Spleen (tissue), 11 donors: ENCODE data around the gene APP. TPM values are rescaled to one million over a fixed set of nuclear protein-coding genes. Genes with fewer than 3 reads are reported as not detected.

Source experiments
- DNase-seq: peaks from one replicate; pipeline ENCODE4 v3.0.0-alpha.2; 2020
- H3K27ac ChIP-seq, 8 donors: fragments of 200-600 bp; sonication (generic) in 7 of 8; 1 replicate in 4 of 8; 2 replicates in 4 of 8; pipeline versions ENCODE4 v1.5.0 to v1.8.0; 2016 to 2021; ENCODE audit warnings: inconsistent platforms in 4 of 8, mild to moderate bottlenecking in 4 of 8, moderate library complexity in 1 of 8
- H3K27me3 ChIP-seq, 7 donors: fragments of 200-600 bp; sonication (generic) in 6 of 7; replicated peaks in 1 of 7; 1 replicate in 4 of 7; 2 replicates in 3 of 7; pipeline versions ENCODE4 v1.5.0 to v1.8.0; 2016 to 2021; ENCODE audit warnings: inconsistent platforms in 3 of 7, mild to moderate bottlenecking in 1 of 7
- H3K36me3 ChIP-seq, 6 donors: fragments of 200-600 bp; sonication (generic) in 5 of 6; 1 replicate in 4 of 6; 2 replicates in 2 of 6; pipeline versions ENCODE4 v1.5.0 to v1.8.0; 2016 to 2021; ENCODE audit warnings: inconsistent platforms in 2 of 6
- H3K4me1 ChIP-seq, 6 donors: fragments of 200-600 bp; sonication (generic) in 5 of 6; 1 replicate in 3 of 6; 2 replicates in 3 of 6; pipeline versions ENCODE4 v1.5.0 to v1.8.0; 2016 to 2021; ENCODE audit warnings: inconsistent platforms in 3 of 6
- H3K4me3 ChIP-seq, 8 donors: fragments of 200-600 bp; sonication (generic) in 7 of 8; 1 replicate in 4 of 8; 2 replicates in 4 of 8; pipeline versions ENCODE4 v1.5.0 to v1.8.0; 2016 to 2021; ENCODE audit warnings: inconsistent platforms in 4 of 8, mild to moderate bottlenecking in 4 of 8, moderate library complexity in 2 of 8
- H3K9me3 ChIP-seq, 8 donors: fragments of 200-600 bp; sonication (generic) in 7 of 8; 1 replicate in 4 of 8; 2 replicates in 4 of 8; pipeline versions ENCODE4 v1.5.0 to v1.8.0; 2016 to 2021; ENCODE audit warnings: inconsistent platforms in 4 of 8
- CTCF ChIP-seq, 11 experiments: fragments of 200-600 bp in 7 of 11; fragments of 450-650 bp in 4 of 11; sonication (generic) in 4 of 11; IDR thresholded peaks in 8 of 11; conservative IDR thresholded peaks in 3 of 11; 1 replicate in 7 of 11; 2 replicates in 4 of 11; pipeline versions ENCODE4 v1.4.0 to v1.8.0; 2016 to 2021; ENCODE audit warnings: antibody characterized with exemption in 11 of 11, inconsistent platforms in 4 of 11, mild to moderate bottlenecking in 1 of 11
- POLR2A ChIP-seq, 3 donors: fragments of 450-650 bp; IDR thresholded peaks; one replicate each; pipeline ENCODE4 v1.5.1; 2017; ENCODE audit warnings: antibody characterized with exemption in 3 of 3, mild to moderate bottlenecking in 1 of 3
- POLR2AphosphoS5 ChIP-seq, 3 donors: sonication (generic); formaldehyde crosslinking; IDR thresholded peaks; one replicate each; pipeline ENCODE4 v1.5.1; 2017; ENCODE audit warnings: antibody characterized with exemption in 3 of 3
- WGBS, 5 donors: extraction: QIAGEN DNeasy Blood & Tissue Kit in 3 of 5; methylation state at CpG; one replicate each; pipeline versions ENCODE4 v1.1.5 to v1.1.7; 2013 to 2018; 5-methylcytosine and 5-hydroxymethylcytosine counted together
- intact Hi-C: fragments of 100-400 bp; cut with DNase I; formaldehyde crosslinking; loops from one replicate; pipeline ENCODE4 v1.15.0; 2023; ENCODE audit warnings: low total_unique reads
- polyA plus RNA-seq, 3 donors: library from polyadenylated mRNA; stranded (reverse); fragments of 200-250 nt; gene quantifications; one replicate each; pipeline ENCODE4 v1.2.1, GENCODE V29; 2013
- total RNA-seq, 7 donors: library from RNA; depleted of rRNA in 3 of 7; stranded (reverse); fragments of >200 nt in 3 of 7; fragmentation: NEBNext Ultra II Directional in 4 of 7; extraction: Animal tissue kit (Norgen Biotek cat#: 25700) in 4 of 7; gene quantifications; one replicate each; pipeline versions ENCODE4 v1.1.0 to v1.2.1, GENCODE V29; 2016 to 2021
- donor health status: healthy with polysubstance abuse.
- donor health status: DM: no; HTN: no; CAD: no; lungs with moderate emphysema.
- donor health status: DM: no; HTN: no; CAD: no.
- donor health status: Bipolar disorder and iron deficiency.
- donor health status: healthy.
- donor health status: DM: no; HTN: no; CAD: no.
- donor health status: DM: yes; HTN: yes; CAD: no.

APP gene
- total and polyA plus RNA-seq, 10 donors = 25.3 to 398 (median 282) TPM

- H3K27me3 ChIP-seq = no peaks in the 10 kb centered on the region
- H3K36me3 ChIP-seq = no peaks in the 10 kb centered on the region
- H3K4me1 ChIP-seq = peaks cover 0 to 36% (median 13%) of the 10 kb centered on the region in 6 donors
- H3K4me3 ChIP-seq = no peak overlapping the region
- H3K9me3 ChIP-seq = no peaks in the 10 kb centered on the region
- TF ChIP-seq POLR2AphosphoS5 (IDR thresholded peaks at IDR 0.05) (no peak), CTCF (IDR thresholded peaks at IDR 0.05 in 8 of 11, conservative IDR thresholded peaks at IDR 0.05 in 3 of 11) (no peak), POLR2A (IDR thresholded peaks at IDR 0.05) (no peak)
- no peak overlapping the region for H3K27ac ChIP-seq
- DNase-seq = no peak
- intact Hi-C loops = no loop called here
- WGBS, 5 donors = 82 to 94% (median 86%) methylated on average over 6 of the region's 6 CpGs
Observed at GRCh38 chr21:26138615-26139257, 31.8 kb downstream of the APP start.

- no peaks in the 10 kb centered on the region for H3K27me3 ChIP-seq
- H3K4me3 ChIP-seq = no peak overlapping the region
- H3K9me3 ChIP-seq = no peaks in the 10 kb centered on the region
- WGBS, 5 donors = 55 to 82% (median 74%) methylated on average over 4 of the region's 4 CpGs
- peaks cover 0 to 36% (median 13%) of the 10 kb centered on the region in 6 donors for H3K4me1 ChIP-seq
- intact Hi-C loops = no loop called here
- no peak for TF ChIP-seq POLR2AphosphoS5 (IDR thresholded peaks at IDR 0.05)
- no peaks in the 10 kb centered on the region for H3K36me3 ChIP-seq
- DNase-seq = no peak
- no peak overlapping the region for H3K27ac ChIP-seq
Observed at GRCh38 chr21:26137379-26138060, 33.0 kb downstream of the APP start.

- Histone ChIP-seq H3K9me3 (no peaks in the 10 kb centered on the region), H3K27ac (no peak overlapping the region), H3K4me1 (peaks cover 0 to 36% (median 13%) of the 10 kb centered on the region in 6 donors), H3K27me3 (no peaks in the 10 kb centered on the region), H3K4me3 (no peak overlapping the region), H3K36me3 (no peaks in the 10 kb centered on the region)
- intact Hi-C loops = no loop called here
- 43 to 53% (median 48%) methylated on average over 6 of the region's 6 CpGs for WGBS, 5 donors
- DNase-seq = no peak
- no peak for TF ChIP-seq POLR2A (IDR thresholded peaks at IDR 0.05)
- TF ChIP-seq POLR2AphosphoS5 (IDR thresholded peaks at IDR 0.05) = no peak
- no peak for TF ChIP-seq CTCF (IDR thresholded peaks at IDR 0.05 in 8 of 11, conservative IDR thresholded peaks at IDR 0.05 in 3 of 11)
Observed at GRCh38 chr21:26136671-26137070, 33.9 kb downstream of the APP start.

- peaks cover 0 to 34% (median 11%) of the 10 kb centered on the region in 6 donors for H3K4me1 ChIP-seq
- H3K27ac ChIP-seq = no peak overlapping the region
- no peaks in the 10 kb centered on the region for H3K27me3 ChIP-seq
- intact Hi-C loops = no loop called here
- H3K36me3 ChIP-seq = no peaks in the 10 kb centered on the region
- no peak for DNase-seq
- H3K4me3 ChIP-seq = no peak overlapping the region
- no peak for TF ChIP-seq POLR2AphosphoS5 (IDR thresholded peaks at IDR 0.05)
- no peak for TF ChIP-seq POLR2A (IDR thresholded peaks at IDR 0.05)
- no peak for TF ChIP-seq CTCF (IDR thresholded peaks at IDR 0.05 in 8 of 11, conservative IDR thresholded peaks at IDR 0.05 in 3 of 11)
- no peaks in the 10 kb centered on the region for H3K9me3 ChIP-seq
- 91 to 93% (median 93%) methylated on average over 7 of the region's 7 CpGs for WGBS, 5 donors
Observed at GRCh38 chr21:26135520-26135919, 35.0 kb downstream of the APP start.
